ENCODE measurements around the gene PRRC2A.

Gene PRRC2A

DNA sequence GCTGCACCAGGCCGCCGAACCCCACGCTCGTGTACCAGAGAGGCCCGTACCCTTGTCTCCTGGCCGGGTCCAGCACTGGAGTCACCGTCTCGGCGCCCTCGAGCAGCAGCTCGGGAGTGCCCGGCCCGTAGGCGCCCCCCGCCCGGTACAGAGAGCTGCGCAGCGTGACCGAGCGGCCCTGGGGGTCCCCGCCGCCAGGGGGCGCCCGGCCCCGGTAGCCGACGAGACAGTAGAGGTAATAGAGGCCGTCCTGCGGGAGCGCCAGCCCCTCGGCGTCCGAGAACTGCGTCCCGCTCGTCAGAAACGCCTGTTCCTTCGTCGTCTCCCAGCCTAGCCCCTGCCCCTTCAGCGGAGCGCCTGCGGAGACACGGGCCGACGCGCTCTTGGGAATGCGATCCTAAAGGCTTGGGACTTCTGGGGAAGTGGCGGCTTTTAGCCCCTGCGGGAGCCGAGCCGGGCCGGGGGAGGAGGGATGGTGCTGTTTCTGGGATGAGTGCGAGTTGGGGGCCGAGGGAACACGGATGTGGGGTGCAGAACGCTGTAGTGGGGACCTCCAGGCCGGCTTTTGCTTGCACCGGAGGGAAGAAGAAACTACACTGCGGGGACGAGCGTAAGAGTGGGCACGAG is 39.6 kb upstream of the PRRC2A start (continued):
- TF ChIP-seq, protein P1, sequence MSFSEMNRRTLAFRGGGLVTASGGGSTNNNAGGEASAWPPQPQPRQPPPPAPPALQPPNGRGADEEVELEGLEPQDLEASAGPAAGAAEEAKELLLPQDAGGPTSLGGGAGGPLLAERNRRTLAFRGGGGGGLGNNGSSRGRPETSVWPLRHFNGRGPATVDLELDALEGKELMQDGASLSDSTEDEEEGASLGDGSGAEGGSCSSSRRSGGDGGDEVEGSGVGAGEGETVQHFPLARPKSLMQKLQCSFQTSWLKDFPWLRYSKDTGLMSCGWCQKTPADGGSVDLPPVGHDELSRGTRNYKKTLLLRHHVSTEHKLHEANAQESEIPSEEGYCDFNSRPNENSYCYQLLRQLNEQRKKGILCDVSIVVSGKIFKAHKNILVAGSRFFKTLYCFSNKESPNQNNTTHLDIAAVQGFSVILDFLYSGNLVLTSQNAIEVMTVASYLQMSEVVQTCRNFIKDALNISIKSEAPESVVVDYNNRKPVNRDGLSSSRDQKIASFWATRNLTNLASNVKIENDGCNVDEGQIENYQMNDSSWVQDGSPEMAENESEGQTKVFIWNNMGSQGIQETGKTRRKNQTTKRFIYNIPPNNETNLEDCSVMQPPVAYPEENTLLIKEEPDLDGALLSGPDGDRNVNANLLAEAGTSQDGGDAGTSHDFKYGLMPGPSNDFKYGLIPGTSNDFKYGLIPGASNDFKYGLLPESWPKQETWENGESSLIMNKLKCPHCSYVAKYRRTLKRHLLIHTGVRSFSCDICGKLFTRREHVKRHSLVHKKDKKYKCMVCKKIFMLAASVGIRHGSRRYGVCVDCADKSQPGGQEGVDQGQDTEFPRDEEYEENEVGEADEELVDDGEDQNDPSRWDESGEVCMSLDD (tag by site-specific recombination; IDR thresholded peaks at IDR 0.05) = peak; percentile 85
- TF ChIP-seq ZBTB17 (tag by site-specific recombination; IDR thresholded peaks at IDR 0.05) = peak; percentile 75
- TF ChIP-seq ZEB2 (tag by site-specific recombination; IDR thresholded peaks at IDR 0.05) = peak; percentile 91
- TF ChIP-seq IKZF3 (tag by site-specific recombination; IDR thresholded peaks at IDR 0.05) = peak; percentile 46; the same call in 1 of the 2 replicates
- TF ChIP-seq, protein P2, sequence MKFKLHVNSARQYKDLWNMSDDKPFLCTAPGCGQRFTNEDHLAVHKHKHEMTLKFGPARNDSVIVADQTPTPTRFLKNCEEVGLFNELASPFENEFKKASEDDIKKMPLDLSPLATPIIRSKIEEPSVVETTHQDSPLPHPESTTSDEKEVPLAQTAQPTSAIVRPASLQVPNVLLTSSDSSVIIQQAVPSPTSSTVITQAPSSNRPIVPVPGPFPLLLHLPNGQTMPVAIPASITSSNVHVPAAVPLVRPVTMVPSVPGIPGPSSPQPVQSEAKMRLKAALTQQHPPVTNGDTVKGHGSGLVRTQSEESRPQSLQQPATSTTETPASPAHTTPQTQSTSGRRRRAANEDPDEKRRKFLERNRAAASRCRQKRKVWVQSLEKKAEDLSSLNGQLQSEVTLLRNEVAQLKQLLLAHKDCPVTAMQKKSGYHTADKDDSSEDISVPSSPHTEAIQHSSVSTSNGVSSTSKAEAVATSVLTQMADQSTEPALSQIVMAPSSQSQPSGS (tag by site-specific recombination; IDR thresholded peaks at IDR 0.05; ENCODE audit: low read depth) = no peak
- TF ChIP-seq ZNF600 (tag by site-specific recombination; IDR thresholded peaks at IDR 0.05) = peak; percentile 70
- TF ChIP-seq ZXDB (tag by site-specific recombination; IDR thresholded peaks at IDR 0.05) = peak; percentile 87
- 0 out of 2 replicates have a peak, but pooled peaks have one; percentile 62 for TF ChIP-seq ZNF777 (tag by site-specific recombination; IDR thresholded peaks at IDR 0.05; ENCODE audit: borderline replicate concordance)
- TF ChIP-seq ZNF2 (tag by site-specific recombination; IDR thresholded peaks at IDR 0.05) = peak; percentile 75; the same call in 1 of the 2 replicates
- TF ChIP-seq ZNF354C (tag by site-specific recombination; IDR thresholded peaks at IDR 0.05; ENCODE audit: borderline replicate concordance, low read depth) = no peak
- TF ChIP-seq ZBTB8A (tag by site-specific recombination; IDR thresholded peaks at IDR 0.05) = peak; percentile 77
- TF ChIP-seq SP2 (tag by site-specific recombination; IDR thresholded peaks at IDR 0.05) = peak; percentile 36; the same call in 1 of the 2 replicates
- TF ChIP-seq BCL11A (tag by site-specific recombination; IDR thresholded peaks at IDR 0.05; ENCODE audit: low read depth) = no peak
- TF ChIP-seq SP7 (tag by site-specific recombination; IDR thresholded peaks at IDR 0.05) = peak; percentile 46; the same call in 1 of the 2 replicates
- TF ChIP-seq ZNF324 (tag by site-specific recombination; IDR thresholded peaks at IDR 0.05) = peak; percentile 52
- peak; percentile 77; the same call in 1 of the 2 replicates for TF ChIP-seq ZBTB7A (tag by site-specific recombination; IDR thresholded peaks at IDR 0.05; ENCODE audit: low read depth)

DNA sequence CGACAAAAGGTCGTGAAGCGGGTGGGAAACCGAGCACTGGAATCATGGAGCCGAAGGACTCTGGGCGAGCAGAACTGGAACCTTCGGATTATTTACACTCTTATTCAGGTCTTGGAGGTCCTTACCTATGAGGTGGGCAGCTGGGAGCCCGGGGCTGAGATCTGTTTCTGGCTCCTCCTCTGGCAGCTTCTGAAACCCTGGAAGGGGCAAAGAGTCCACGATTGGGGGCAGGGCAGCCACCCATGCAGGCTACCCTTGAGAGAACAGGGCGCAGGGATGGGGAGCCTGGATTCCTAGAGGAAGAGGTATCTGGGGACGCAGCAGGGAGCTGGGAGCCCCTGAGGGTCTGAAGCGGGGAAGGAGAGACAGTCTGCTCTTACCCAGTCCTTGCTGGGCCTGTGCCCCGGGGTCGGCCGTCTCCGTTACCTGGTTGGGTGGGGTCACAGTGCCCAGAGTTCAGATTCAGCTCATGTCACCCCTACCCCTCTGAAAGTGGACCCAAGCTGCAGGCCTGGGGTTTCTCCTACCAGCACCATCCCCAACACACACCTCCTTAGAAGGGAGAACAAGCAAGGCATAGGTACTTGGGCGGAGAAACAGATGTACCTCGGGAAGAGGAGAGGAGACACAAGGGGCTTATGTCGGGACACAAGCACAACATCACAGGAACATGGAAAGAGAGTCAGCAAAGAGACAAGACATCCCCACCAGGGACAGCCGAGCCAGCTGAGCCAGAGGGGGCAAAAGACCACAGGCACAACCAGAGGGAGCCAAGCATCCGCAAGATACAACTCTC is 38.9 kb upstream of the PRRC2A start:
- CTCF ChIA-PET = interaction anchor here (0.6 to 18.7 kb wide), 16 partner anchors 8 to 1257 kb away, joined by 3 to 518 read pairs (median 4); partner anchors contain the start of genes AIF1, ATP6V1G2, LTA and NCR3

More for the DNA sequence above, 38.9 kb upstream of the PRRC2A start:
- TF ChIP-seq, protein P3, sequence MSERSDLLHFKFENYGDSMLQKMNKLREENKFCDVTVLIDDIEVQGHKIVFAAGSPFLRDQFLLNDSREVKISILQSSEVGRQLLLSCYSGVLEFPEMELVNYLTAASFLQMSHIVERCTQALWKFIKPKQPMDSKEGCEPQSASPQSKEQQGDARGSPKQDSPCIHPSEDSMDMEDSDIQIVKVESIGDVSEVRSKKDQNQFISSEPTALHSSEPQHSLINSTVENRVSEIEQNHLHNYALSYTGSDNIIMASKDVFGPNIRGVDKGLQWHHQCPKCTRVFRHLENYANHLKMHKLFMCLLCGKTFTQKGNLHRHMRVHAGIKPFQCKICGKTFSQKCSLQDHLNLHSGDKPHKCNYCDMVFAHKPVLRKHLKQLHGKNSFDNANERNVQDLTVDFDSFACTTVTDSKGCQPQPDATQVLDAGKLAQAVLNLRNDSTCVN (tag by site-specific recombination; optimal IDR thresholded peaks at IDR 0.05) = no peak
- TF ChIP-seq ZNF155 (tag by site-specific recombination; IDR thresholded peaks at IDR 0.05) = no peak
- no peak for TF ChIP-seq SCRT2 (tag by site-specific recombination; IDR thresholded peaks at IDR 0.05)
- no peak for TF ChIP-seq ZBTB8A (tag by site-specific recombination; IDR thresholded peaks at IDR 0.05)
- TF ChIP-seq ZNF76 (tag by site-specific recombination; IDR thresholded peaks at IDR 0.05; ENCODE audit: borderline replicate concordance, low read depth) = no peak
- TF ChIP-seq GLI4 (tag by site-specific recombination; IDR thresholded peaks at IDR 0.05) = no peak
- TF ChIP-seq, protein P4, sequence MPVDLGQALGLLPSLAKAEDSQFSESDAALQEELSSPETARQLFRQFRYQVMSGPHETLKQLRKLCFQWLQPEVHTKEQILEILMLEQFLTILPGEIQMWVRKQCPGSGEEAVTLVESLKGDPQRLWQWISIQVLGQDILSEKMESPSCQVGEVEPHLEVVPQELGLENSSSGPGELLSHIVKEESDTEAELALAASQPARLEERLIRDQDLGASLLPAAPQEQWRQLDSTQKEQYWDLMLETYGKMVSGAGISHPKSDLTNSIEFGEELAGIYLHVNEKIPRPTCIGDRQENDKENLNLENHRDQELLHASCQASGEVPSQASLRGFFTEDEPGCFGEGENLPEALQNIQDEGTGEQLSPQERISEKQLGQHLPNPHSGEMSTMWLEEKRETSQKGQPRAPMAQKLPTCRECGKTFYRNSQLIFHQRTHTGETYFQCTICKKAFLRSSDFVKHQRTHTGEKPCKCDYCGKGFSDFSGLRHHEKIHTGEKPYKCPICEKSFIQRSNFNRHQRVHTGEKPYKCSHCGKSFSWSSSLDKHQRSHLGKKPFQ (tag by site-specific recombination; IDR thresholded peaks at IDR 0.05) = no peak
- TF ChIP-seq ZNF777 (tag by site-specific recombination; IDR thresholded peaks at IDR 0.05; ENCODE audit: borderline replicate concordance) = no peak
- TF ChIP-seq ZNF792 (tag by site-specific recombination; IDR thresholded peaks at IDR 0.05) = no peak
- TF ChIP-seq OSR2 (tag by site-specific recombination; IDR thresholded peaks at IDR 0.05) = no peak
- no peak for TF ChIP-seq ZNF132 (tag by site-specific recombination; IDR thresholded peaks at IDR 0.05; ENCODE audit: borderline replicate concordance)
- H3K27ac ChIP-seq (ENCODE audit: extremely low read depth, low read depth, low read length) = no peak overlapping the region
- POLR2A ChIA-PET = interaction anchor here (0.6 to 2.1 kb wide), 11 partner anchors 8 to 249 kb away, joined by 3 to 7 read pairs (median 4); partner anchors contain the start of genes DDX39B, HSPA1B and PRRC2A
- H3K9me3 ChIP-seq (ENCODE audit: control insufficient read depth, insufficient read depth, low read depth, low read length) = no peaks in the 10 kb centered on the region
- H3K4me3 ChIP-seq (ENCODE audit: low read depth, low read length) = peak overlapping the region; percentile 44
- no peaks in the 10 kb centered on the region for H3K36me3 ChIP-seq (ENCODE audit: control insufficient read depth in 2 of 2, insufficient read depth in 1 of 2, low read length in 2 of 2)
- peaks cover 4% of the 10 kb centered on the region; the same call in 1 of the 2 replicates for H3K4me1 ChIP-seq (ENCODE audit: control insufficient read depth, insufficient read depth, low read length)
